ENCODE data around the gene MAG.

MAG gene

GRCh38 chr19:35321291-35321690, 29.3 kb downstream of the MAG start:
- DNase-seq: no peak

GRCh38 chr19:35322014-35322413, 30.1 kb downstream of the MAG start:
- DNase-seq: no peak

GRCh38 chr19:35327642-35328041, 35.7 kb downstream of the MAG start:
- DNase-seq: no peak

GRCh38 chr19:35328851-35329285, 36.9 kb downstream of the MAG start, which contains the start of gene CD22:
CD22 (plus strand) TSS chr19:35329187; CDS start chr19:35332041, 2,854 bp downstream.
- DNase-seq: no peak

GRCh38 chr19:35329323-35329722, 37.4 kb downstream of the MAG start:
- DNase-seq: no peak

- no peak for DNase-seq
Measured at GRCh38 chr19:35330475-35330874, 38.5 kb downstream of the MAG start.

GRCh38 chr19:35331551-35332214, 39.7 kb downstream of the MAG start:
- no peak for DNase-seq

- DNase-seq: no peak
Measured at GRCh38 chr19:35332817-35333216, 40.9 kb downstream of the MAG start.

GRCh38 chr19:35334144-35334753, 42.3 kb downstream of the MAG start:
- no peak for DNase-seq

GRCh38 chr19:35336166-35336955, 44.4 kb downstream of the MAG start:
- DNase-seq: no peak

- no peak for DNase-seq
Measured at GRCh38 chr19:35337097-35337983, 45.4 kb downstream of the MAG start.

GRCh38 chr19:35337984-35338296, 46.0 kb downstream of the MAG start:
- DNase-seq: no peak

- DNase-seq: no peak
Measured at GRCh38 chr19:35340431-35340830, 48.5 kb downstream of the MAG start.

- DNase-seq: no peak
Measured at GRCh38 chr19:35341006-35341405, 49.0 kb downstream of the MAG start.

- DNase-seq: no peak
Measured at GRCh38 chr19:35341565-35342225, 49.7 kb downstream of the MAG start.

GRCh38 chr19:35342430-35342829, 50.5 kb downstream of the MAG start:
- no peak for DNase-seq

- DNase-seq: no peak
Measured at GRCh38 chr19:35344511-35345031, 52.6 kb downstream of the MAG start.

GRCh38 chr19:35345671-35346111, 53.7 kb downstream of the MAG start:
- no peak for DNase-seq

- no peak for DNase-seq
Measured at GRCh38 chr19:35346193-35347052, 54.5 kb downstream of the MAG start.

- no peak for DNase-seq
Measured at GRCh38 chr19:35347171-35347929, 55.4 kb downstream of the MAG start, which contains the start of gene FFAR1. FFAR1 (plus strand) TSS chr19:35347902; CDS start chr19:35351552, 3,650 bp downstream.

All from SHP77 treated with DMSO at 0.1 percent for 48 hours (cell line).